GM23338 (cell line): ENCODE results near the gene PLCG2. TPM values are rescaled to one million over a fixed set of nuclear protein-coding genes. Genes with fewer than 3 reads are reported as not detected.

Experiments used
- ATAC-seq: fragments of 200-7000 bp; cut with Tn5 transposase; 3 replicates; pipeline ENCODE4 v1.9.1; 2020
- DNase-seq: peaks from one replicate; pipeline ENCODE4 v3.0.0-alpha.2; 2015; ENCODE audit warnings: low spot score
- H2AFZ ChIP-seq: fragments of 200-600 bp; sonication (generic); 2 replicates; pipeline ENCODE4 v1.8.0; 2016; ENCODE audit warnings: antibody characterized with exemption, mild to moderate bottlenecking, moderate library complexity
- H3F3A ChIP-seq: fragments of 200-600 bp; sonication (generic); replicated peaks from 2 replicates; pipeline ENCODE4 v1.8.0; 2017; ENCODE audit warnings: antibody characterized with exemption, mixed run types, low read depth
- H3K27ac ChIP-seq: fragments of 200-600 bp; sonication (generic); 2 replicates; pipeline ENCODE4 v1.6.1; 2016; ENCODE audit warnings: low read depth
- H3K27me3 ChIP-seq: fragments of 200-600 bp; sonication (generic); 2 replicates; pipeline ENCODE4 v1.8.0; 2016; ENCODE audit warnings: mild to moderate bottlenecking, mixed run types, moderate library complexity; ENCODE audit not compliant: insufficient read depth
- H3K36me3 ChIP-seq: fragments of 200-600 bp; sonication (generic); 2 replicates; pipeline ENCODE4 v1.8.0; 2016; ENCODE audit warnings: mild to moderate bottlenecking; ENCODE audit not compliant: insufficient read depth
- H3K4me1 ChIP-seq: fragments of 200-600 bp; sonication (generic); 2 replicates; pipeline ENCODE4 v1.8.0; 2016; ENCODE audit warnings: mild to moderate bottlenecking, moderate library complexity; ENCODE audit not compliant: insufficient read depth
- H3K4me2 ChIP-seq: fragments of 200-600 bp; sonication (generic); 2 replicates; pipeline ENCODE4 v1.7.1; 2017; ENCODE audit warnings: mixed run types
- H3K4me3 ChIP-seq: fragments of 200-600 bp; sonication (generic); 2 replicates; pipeline ENCODE4 v1.6.1; 2016; ENCODE audit warnings: mixed run types
- H3K79me2 ChIP-seq: fragments of 200-600 bp; sonication (generic); replicated peaks from 2 replicates; pipeline ENCODE4 v1.8.0; 2017; ENCODE audit warnings: mild to moderate bottlenecking; ENCODE audit not compliant: insufficient read depth
- H3K9me2 ChIP-seq: fragments of 200-600 bp; sonication (generic); 2 replicates; pipeline ENCODE4 v1.8.0; 2017; ENCODE audit not compliant: insufficient read depth
- H4K20me1 ChIP-seq: fragments of 200-600 bp; sonication (generic); replicated peaks from 2 replicates; pipeline ENCODE4 v1.8.0; 2017; ENCODE audit warnings: mild to moderate bottlenecking; ENCODE audit not compliant: insufficient read depth
- H3K27ac Mint-ChIP-seq: 2 replicates; pipeline ENCODE4 v1.8.0; 2020; ENCODE audit warnings: inconsistent platforms, mild to moderate bottlenecking, moderate library complexity, mixed read lengths
- H3K27me3 Mint-ChIP-seq: 3 replicates; pipeline ENCODE4 v1.8.0; 2022; ENCODE audit warnings: low read depth, mild to moderate bottlenecking, moderate library complexity, mixed read lengths, inconsistent platforms; ENCODE audit not compliant: insufficient read depth, poor library complexity
- H3K36me3 Mint-ChIP-seq: 3 replicates; pipeline ENCODE4 v1.8.0; 2021; ENCODE audit warnings: low read depth, mild to moderate bottlenecking, inconsistent platforms, moderate library complexity, mixed read lengths
- H3K4me1 Mint-ChIP-seq: 3 replicates; pipeline ENCODE4 v1.8.0; 2020; ENCODE audit warnings: mild to moderate bottlenecking, inconsistent platforms, mixed read lengths
- H3K4me3 Mint-ChIP-seq: 3 replicates; pipeline ENCODE4 v1.8.0; 2021; ENCODE audit warnings: moderate library complexity, mild to moderate bottlenecking, inconsistent platforms, mixed read lengths
- H3K9me3 Mint-ChIP-seq: 3 replicates; pipeline ENCODE4 v1.8.0; 2020; ENCODE audit warnings: moderate library complexity, mild to moderate bottlenecking, inconsistent platforms, mixed read lengths
- CTCF ChIP-seq, 2 experiments: fragments of 200-600 bp in 1 of 2; sonication (generic) in 1 of 2; conservative IDR thresholded peaks; 2 replicates each; pipeline versions ENCODE4 v1.5.1 to v1.6.1; 2016 to 2017; ENCODE audit warnings: antibody characterized with exemption in 2 of 2, low read depth in 2 of 2, mild to moderate bottlenecking in 2 of 2, moderate library complexity in 1 of 2
- EZH2phosphoT487 ChIP-seq: fragments of 200-600 bp; sonication (generic); IDR thresholded peaks from one replicate; pipeline ENCODE4 v1.8.1; 2018; ENCODE audit warnings: antibody characterized with exemption; ENCODE audit not compliant: unreplicated experiment
- NANOG ChIP-seq: IDR thresholded peaks from 2 replicates; pipeline ENCODE4 v1.6.1; 2016; ENCODE audit warnings: antibody characterized with exemption, borderline replicate concordance
- POLR2AphosphoS5 ChIP-seq: IDR thresholded peaks from 2 replicates; pipeline ENCODE4 v1.6.1; 2016; ENCODE audit warnings: antibody characterized with exemption, low read depth
- REST ChIP-seq: IDR thresholded peaks from one replicate; pipeline ENCODE4 v1.6.1; 2018; ENCODE audit warnings: antibody characterized with exemption; ENCODE audit not compliant: unreplicated experiment
- STAT1 ChIP-seq: IDR thresholded peaks from one replicate; pipeline ENCODE4 v1.6.1; 2016; ENCODE audit warnings: antibody characterized with exemption; ENCODE audit not compliant: unreplicated experiment
- ZNF114 ChIP-seq: fragments of 250-450 bp; sonication (Bioruptor Pico); IDR thresholded peaks from 2 replicates; pipeline ENCODE4 v1.5.0; 2020; ENCODE audit warnings: mild to moderate bottlenecking, moderate library complexity
- ZNF331 ChIP-seq: fragments of 250-450 bp; sonication (Bioruptor Pico); IDR thresholded peaks from 2 replicates; pipeline ENCODE4 v1.5.0; 2020; ENCODE audit warnings: low read depth, mild to moderate bottlenecking, moderate library complexity
- ZNF462 ChIP-seq: fragments of 250-450 bp; sonication (Bioruptor Pico); IDR thresholded peaks from 2 replicates; pipeline ENCODE4 v1.5.0; 2020; ENCODE audit warnings: mild to moderate bottlenecking, moderate library complexity
- polyA plus RNA-seq: library from polyadenylated mRNA; unstranded; fragments of >200 nt; fragmentation: Nextera tagmentation; extraction: Ambion mirVana; gene quantifications from 2 replicates; pipeline ENCODE4 v1.2.1, GENCODE V29; 2016
- total RNA-seq: library from RNA; depleted of rRNA; stranded (reverse); fragments of >200 nt; shearing (Covaris generic); gene quantifications from 2 replicates; pipeline ENCODE4 v1.2.3, GENCODE V29; 2014

The PLCG2 gene
- total and polyA plus RNA-seq, 2 experiments from 2014 or later: 2.4 to 5.9 TPM

GRCh38 chr16:81883235-81883634 is 104.1 kb downstream of the PLCG2 start:
- H3K27me3 ChIP-seq: no peaks in the 10 kb centered on the region
- no peak overlapping the region for H3K27ac ChIP-seq
- Mint-ChIP-seq H3K9me3 (no peaks in the 10 kb centered on the region), H3K27me3 (peaks cover 16% of the 10 kb centered on the region), H3K36me3 (no peaks in the 10 kb centered on the region), H3K27ac (no peak overlapping the region), H3K4me3 (no peak overlapping the region), H3K4me1 (peaks cover 18% of the 10 kb centered on the region)
- no peak for TF ChIP-seq ZNF114 (CRISPR knock-in tag)
- TF ChIP-seq STAT1: no peak
- no peak for TF ChIP-seq ZNF331
- TF ChIP-seq NANOG: no peak
- ATAC-seq (no peak), DNase-seq (no peak)
- no peaks in the 10 kb centered on the region; the same call in 1 of the 2 replicates for H4K20me1 ChIP-seq
- no peaks in the 10 kb centered on the region for H3F3A ChIP-seq
- no peak overlapping the region for H2AFZ ChIP-seq
- H3K79me2 ChIP-seq: no peaks in the 10 kb centered on the region
- no peak overlapping the region for H3K4me3 ChIP-seq
- no peaks in the 10 kb centered on the region for H3K9me2 ChIP-seq
- peaks cover 11% of the 10 kb centered on the region; the same call in 1 of the 2 replicates for H3K4me1 ChIP-seq
- no peaks in the 10 kb centered on the region for H3K36me3 ChIP-seq
- H3K4me2 ChIP-seq: no peak overlapping the region

GRCh38 chr16:81885976-81886586 is 107.0 kb downstream of the PLCG2 start:
- Mint-ChIP-seq H3K4me1 (peaks cover 2% of the 10 kb centered on the region; the same call in 1 of the 3 replicates), H3K9me3 (no peaks in the 10 kb centered on the region), H3K27me3 (peaks cover 10% of the 10 kb centered on the region), H3K36me3 (no peaks in the 10 kb centered on the region), H3K27ac (no peak overlapping the region), H3K4me3 (no peak overlapping the region)
- peak; percentile 87 for DNase-seq
- Histone ChIP-seq H3F3A (no peaks in the 10 kb centered on the region), H4K20me1 (no peaks in the 10 kb centered on the region), H3K27ac (no peak overlapping the region), H3K9me2 (no peaks in the 10 kb centered on the region), H3K4me1 (peaks cover 3% of the 10 kb centered on the region; the same call in 1 of the 2 replicates), H3K27me3 (no peaks in the 10 kb centered on the region), H2AFZ (no peak overlapping the region), H3K36me3 (no peaks in the 10 kb centered on the region), H3K79me2 (no peaks in the 10 kb centered on the region), H3K4me2 (no peak overlapping the region), H3K4me3 (no peak overlapping the region)
- ATAC-seq: peak; percentile 85
- TF ChIP-seq POLR2AphosphoS5 (no peak), EZH2phosphoT487 (no peak), STAT1 (no peak), REST (no peak), ZNF462 (CRISPR knock-in tag) (no peak), CTCF (conservative IDR thresholded peaks at IDR 0.05; ENCODE audit: low read depth in 2 of 2) (peak; percentile 74 to 81), NANOG (no peak), ZNF114 (CRISPR knock-in tag) (no peak)
